Stimulated activated CD8-positive, alpha-beta memory T cell treated with anti-CD3 and anti-CD28 coated beads, Interleukin-2, amount 100 ng/mL, for 1 hour (primary cell): Measurements from ENCODE around the gene OPHN1.

Source experiments
- DNase-seq, 2 donors: peaks; one replicate each; pipeline ENCODE4 v3.0.0-alpha.2; 2020; ENCODE audit warnings: low read depth in 2 of 2

OPHN1 gene

DNA sequence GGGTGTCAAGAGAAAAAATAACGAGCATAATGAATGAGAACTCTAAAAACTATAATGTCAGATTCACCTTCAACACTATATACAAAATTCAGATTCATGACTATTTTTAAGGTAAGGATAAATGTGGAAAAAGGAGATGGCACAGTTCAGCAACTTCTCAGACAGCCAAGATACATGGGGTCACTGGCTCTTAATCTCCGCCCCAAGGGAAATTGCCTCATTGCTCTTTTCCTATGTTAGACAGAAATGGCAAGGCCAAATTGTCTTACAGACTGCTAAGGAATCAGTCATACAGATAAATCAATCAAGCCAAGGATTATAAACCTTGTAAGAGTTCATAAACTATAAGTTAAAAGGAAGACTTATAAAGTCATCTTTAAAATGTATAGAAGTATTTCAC lies 183.4 kb downstream of the OPHN1 start:
- no peak for DNase-seq

DNA sequence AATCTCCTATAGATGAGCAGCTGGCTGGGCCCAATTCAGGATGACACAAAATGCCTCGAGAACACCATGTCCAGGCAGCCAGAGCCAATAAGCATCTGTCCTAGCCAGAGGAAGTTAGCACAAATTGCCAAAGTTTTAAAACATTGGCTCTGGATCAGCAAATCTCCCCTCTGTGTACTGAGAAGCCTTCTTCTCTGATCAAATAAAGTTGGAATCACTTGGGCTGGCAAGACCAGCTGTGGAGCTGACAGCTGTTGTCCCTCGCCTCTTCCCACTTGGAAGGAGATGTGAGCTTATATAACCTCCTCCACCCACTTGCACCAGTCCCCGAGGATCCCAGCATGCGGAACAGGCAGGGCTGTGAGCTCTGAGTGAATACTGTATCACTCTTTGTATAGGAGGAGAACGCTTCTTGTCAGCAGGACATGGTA lies 183.9 kb downstream of the OPHN1 start:
- DNase-seq, result no peak

DNA sequence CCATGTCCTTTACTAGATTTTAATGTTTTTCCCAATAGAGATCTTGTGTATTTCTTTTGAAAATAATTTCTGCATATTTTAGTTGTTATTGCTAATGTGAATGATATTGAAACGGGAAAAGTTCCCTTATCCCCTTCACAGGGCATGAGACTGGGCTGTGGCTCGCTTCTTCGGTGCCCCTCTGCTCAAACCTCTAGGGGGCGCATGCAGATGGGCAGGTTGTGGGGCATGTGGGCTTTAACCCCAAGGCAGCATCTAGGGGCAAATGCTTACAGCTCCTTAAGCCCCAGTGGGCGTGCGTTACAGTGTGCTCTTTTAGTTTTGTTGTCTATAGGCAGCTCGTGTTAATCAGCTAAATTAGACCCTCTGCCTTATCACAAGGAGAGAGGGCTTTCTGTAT lies 194.7 kb downstream of the OPHN1 start:
- DNase-seq, result no peak

DNA sequence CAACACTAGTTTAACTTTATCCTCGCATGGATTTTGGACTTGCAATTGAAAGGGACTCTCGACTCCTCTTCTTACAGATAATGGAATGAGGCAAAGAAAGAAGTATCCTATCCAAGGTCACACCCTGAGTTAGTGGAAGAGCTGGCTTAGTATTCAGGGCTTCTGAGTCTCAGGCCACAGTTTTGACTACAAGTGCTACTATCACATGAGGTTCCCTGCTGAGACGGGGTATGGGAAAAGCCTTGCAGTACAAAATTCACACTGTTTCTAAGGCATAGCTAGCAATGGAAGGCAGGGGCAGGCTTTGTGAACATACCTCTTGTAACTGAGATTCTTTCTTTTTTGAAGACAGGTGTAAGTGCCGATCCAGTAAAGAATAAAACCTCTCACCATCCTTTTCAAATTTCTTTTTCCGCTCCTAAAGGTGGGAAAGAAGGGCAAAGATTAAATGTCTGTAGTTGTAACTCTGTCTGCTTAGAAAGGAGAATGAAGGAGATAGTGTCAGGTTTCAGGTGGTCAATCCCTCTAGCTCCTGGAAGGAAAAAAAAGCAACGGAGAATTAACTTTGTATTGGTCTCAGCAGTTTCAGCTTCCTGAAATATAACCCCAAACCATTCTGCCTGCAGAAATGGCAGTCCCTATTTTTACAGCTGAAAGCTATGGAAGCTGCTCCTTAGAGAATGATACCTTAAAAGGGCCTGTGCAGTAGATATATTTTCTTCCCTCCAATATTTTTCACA lies 199.0 kb downstream of the OPHN1 start:
- DNase-seq, result no peak

DNA sequence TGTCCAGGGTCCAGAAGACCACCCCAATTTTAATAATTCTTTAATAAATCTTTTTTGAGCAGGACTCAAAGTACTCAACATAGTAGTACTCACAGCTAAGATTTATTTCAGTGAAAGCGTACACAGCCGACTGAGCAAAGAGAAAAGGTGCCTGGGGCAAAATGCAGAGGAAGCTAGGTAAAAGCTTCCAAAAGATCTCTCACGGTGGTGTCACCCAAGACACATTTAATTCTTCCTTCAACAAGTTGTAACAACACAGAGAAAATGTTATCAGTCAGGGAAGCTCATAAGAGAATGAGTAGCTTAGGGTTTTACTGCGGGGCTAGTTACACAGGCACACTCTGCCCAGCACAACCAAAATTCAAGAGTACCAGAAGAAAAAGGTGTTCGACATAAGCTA lies 201.1 kb downstream of the OPHN1 start:
- DNase-seq, result no peak

DNA sequence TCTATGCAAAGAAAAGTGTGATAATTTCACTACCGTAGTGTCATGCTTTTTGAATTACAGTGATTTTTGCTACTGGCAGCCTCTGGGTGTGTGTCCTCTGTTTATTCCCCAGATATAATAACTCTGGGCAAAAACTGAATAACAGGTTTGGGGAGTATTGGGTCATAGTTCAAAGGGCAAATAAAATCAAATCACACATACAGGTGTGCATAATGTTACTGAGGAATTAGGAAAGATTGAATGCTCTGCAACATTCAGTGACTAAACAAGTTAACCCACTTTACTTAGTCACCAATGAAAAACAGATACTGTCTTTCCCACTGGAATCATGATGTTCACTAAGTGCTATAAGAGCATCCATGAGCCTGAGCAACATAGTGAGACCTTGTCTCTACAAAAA lies 224.3 kb downstream of the OPHN1 start:
- DNase-seq, result no peak

DNA sequence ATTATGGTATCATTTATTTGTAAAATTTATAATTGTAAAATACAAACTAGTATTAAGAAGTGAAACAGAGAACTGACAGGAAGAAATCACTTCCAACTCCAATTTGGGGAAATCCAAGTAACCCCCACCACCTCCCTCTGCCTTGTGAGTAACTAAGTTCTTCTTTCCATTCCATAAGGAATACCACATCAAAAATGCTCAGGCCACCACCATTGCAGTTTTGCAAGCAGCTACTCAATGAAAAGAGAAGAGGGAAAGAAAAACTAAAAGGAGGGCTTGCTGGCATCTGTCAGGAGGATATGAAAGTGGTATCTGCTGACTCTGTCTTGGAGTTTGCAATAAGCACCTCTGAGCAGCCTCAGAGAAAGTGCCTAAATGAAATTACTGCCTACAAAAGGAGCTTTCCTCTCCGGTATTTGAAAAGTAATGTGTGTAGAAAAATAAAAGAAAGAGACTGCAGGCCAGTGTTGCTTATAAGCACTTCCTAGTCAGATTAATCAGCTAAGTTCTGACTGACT lies 228.7 kb downstream of the OPHN1 start:
- no peak for DNase-seq

DNA sequence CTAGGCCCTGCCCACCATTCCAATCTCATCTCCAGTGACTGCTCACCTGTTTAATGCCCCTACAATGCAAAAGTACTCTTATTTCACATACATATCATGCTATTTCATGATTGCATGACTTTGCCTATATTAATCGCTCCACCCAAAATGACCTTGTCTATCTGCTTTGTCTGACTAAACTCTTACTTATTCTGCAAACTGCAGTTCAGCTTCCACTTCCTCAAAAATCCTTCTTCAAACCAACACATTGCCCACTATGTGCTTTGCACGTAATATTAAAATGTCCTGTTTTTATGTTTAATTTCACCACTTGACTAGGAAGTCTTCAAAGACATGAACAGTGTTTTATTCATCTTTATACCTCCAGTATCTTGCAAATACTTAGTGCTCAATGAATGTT lies 229.6 kb downstream of the OPHN1 start:
- DNase-seq, result no peak

DNA sequence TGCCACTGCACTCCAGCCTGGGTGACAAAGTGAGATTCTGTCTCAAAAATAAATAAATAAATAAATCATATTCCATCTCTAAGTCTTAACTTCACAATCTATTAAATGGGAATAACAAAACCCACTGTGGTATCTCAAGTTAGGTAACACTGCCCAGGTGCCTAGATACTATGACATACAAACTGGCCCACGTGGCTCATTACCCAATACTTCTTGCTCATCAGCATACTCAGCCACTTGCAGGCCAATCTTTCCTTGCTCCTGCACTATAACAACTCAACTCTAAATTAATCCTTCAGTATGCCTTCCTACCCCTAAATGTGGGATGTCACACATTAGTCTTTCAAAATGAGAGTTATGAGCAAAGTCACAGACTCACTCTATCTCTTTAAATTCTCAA lies 230.1 kb downstream of the OPHN1 start:
- DNase-seq, result no peak

DNA sequence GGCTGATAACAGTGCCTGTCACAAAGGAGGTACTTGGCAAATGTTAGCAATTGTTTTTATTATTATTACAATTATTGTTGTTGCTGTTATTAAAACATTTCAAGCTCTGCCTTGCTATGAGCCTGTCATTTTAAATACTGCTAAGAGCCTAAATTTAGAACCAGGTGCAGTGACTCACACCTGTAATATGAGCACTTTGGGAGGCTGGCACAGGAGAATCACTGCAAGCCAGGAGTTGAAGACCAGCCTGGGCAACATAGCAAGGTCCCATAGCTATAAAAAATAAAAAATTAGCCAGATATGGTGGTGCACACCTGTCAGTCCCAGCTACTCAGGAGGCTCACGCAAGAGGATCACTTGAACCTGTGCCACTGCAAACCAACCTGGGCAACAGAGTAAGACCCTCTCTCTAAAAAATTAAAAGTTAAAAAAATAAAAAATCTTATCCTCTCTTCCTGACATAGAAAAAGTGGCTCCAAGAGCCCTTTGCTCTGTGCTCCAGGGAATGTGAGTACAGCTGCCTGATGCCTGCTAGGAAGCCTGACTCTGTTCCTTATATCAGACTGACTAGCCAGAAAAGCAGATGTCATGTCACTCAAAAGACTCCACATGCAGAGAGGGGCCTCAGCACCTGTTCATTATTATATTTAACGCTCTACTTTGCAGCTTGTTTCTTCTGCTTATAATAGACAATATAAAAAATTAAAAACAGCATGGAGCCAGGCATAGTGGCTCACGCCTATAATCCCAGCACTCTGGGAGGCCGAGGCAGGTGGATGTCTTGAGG lies 234.0 kb downstream of the OPHN1 start:
- DNase-seq, result no peak

DNA sequence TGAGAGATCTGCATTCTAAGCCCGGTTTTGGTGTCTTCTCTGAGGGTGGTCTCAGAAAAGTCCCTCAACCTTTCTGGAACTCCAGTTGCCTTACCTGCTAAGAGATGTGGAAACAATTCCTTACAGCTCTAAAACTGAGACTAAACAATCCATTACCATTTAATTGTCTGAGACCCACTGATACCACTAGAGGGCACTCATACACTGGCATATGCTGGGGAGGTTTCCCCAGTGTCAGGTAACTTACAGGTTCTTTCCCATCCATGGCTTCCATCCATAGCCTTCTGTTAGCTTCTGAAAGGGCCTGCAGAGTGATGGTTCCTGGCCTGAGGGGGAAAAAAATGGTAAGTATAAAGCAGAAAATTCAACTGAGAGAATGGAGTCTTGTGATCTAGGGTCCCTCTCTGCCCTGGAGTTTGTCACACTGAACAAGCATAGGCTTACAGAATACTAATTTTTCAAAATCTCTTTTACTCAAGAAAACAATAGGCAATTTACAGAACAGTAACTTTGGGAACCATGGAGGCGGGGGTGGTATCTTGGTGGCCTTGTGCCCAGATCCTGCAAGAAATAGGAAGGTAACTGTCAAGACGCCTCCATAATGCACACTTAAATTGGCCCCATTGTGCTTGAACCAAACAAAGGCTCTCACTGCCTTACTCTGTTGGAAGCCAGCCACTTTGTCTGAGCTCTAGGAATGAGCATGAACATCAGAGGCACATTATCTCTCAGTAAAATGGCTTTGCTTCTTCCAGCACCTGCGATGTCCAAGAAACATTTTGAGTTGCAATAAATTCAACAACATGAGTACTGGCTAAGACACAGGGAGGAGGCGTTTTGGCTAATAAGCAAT lies 236.1 kb downstream of the OPHN1 start:
- DNase-seq, result no peak

DNA sequence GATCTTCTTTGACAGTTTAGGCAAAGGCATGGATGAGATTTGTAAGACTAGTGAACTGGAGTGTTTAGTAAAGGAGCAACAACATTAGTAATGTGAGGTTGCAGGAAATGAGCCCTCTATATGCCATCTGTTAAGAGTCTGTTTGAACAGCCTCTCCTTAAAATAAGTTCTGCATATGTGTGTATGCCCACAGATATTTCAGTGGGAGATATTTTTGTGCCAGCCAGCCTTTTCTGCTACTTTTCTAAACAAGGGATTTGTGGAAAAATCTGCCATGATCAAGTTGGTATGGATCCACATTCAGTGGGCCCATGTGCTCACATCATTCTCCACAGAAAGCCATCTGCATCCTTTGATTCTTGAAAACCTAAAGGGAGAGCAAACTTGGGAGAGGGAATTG lies 237.7 kb downstream of the OPHN1 start:
- no peak for DNase-seq

DNA sequence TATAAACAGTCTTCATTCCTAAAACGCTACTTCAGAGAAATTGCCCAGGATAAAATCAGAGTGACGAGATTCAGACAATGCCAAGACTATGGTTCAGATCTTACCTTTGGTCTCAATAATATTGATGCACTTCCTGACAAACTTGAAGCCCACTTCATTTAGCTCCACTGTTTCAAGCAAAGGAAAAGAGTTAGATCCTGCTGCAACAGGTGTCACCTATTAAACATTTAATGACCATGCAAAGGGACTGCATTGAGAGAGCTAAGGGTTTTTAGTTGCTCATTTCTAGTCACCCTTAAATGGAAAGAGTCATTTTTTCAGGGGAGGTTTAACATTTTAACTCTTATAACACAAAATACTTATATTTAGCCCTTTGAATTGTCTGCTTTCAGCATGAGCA lies 239.5 kb downstream of the OPHN1 start:
- DNase-seq, result no peak

DNA sequence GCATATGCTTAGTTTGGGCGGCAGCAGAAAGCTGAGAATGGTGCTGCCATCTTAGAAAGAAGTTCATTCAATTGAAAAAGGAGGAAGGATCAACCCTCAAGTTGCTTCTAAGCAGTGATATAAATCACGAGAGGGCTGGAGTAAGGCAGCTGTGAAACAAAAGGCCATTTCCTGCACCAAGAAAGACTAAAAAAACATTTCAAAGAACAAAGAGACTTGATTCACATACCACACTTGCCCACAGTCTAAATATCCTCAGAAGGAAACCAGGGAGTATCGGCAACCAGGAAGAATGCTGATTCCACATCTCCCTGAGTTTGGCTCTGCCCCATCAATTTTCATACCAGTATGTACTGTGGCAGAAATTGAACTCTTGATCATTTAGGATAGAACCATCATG lies 240.1 kb downstream of the OPHN1 start:
- no peak for DNase-seq

DNA sequence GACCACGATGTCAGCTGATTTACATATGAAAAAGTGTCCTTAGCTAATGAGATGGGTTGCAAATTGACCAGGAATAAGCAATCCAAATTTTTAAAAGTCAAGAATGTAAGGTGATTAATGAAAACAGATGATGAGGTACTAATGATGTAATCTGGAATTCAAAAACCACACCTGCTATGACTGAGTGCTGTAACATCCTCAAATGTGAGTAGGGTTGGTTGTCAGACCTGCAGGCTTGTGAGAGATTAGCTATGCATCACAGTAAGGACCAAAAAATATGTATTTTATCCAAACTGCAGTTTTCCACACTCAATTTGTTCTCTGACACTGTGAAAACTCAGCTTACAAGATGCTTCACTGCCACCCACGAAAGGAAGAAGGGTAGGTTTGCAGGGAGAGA lies 242.5 kb downstream of the OPHN1 start:
- no peak for DNase-seq

DNA sequence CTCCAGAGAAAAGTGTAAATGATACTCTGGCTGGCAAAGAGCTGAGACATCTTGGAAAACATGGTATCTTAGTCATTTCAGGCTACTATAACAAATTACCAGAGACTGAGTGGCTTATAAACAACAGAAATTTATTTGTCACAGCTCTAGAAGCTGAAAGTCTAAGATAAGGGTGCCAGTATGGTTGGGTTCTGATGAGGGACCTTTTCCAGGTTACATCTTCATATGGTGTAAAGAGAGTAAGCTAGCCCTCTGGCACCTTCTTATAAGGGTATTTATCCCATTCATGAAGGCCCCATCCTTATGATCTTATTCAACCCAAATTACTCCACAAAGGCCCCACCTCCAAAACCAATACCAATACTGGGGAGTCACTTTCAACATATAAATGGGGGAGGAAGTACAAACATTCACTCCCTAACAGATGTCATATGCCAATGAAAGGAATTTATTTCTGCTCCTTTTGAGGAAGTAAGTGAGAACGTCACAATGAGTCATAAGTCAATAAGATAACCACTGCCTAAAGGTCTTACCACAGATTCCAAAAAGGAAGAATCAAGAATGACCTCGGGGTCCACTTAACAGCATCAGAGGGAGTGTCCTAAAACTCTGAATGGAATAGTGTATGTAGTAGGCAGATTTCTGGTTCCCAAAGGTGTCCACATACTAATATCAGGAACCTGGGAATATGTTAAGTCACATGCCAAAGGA lies 246.6 kb downstream of the OPHN1 start:
- DNase-seq, result no peak

DNA sequence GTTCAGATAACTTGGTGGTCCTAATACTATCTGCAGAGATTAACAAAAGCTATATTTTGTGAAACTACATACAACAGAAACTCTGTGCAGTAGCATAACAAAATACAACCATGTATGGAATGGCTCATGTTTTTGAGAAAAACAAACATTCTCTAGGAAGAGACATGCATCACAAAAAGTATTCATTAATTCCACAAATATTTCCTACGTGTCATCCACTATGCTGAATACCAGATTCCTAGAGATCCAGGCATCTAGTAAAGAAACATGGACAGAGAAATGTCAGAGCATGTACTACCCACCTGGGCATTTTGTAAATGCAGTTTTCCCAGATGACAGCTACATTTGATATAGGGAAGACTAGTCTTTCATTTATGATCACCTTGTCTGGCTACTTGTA lies 248.1 kb downstream of the OPHN1 start:
- no peak for DNase-seq

DNA sequence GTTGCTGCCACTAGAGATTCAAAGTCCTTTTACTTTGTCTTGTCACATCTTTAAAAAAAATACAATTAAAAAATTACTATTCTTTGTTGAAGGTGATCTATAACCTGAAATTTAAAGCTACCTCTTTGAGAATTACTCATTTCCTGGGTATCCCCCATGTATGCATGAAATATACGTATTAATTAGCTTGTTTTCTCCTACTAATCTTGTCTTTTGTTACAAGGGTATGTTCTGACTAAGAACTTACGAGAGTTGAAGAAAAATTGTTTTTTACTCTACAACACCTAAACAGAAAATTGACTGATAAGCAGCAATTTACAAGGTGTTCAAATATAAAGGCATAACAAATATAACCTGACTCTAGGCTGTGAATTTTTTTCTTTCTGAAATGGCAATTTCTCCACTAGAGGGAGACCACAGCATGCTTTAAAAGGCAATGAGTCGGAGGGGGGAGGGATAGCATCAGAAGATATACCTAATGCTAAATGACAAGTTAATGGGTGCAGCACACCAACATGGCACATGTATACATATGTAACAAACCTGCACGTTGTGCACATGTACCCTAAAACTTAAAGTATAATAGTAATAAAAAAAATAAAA lies 249.6 kb downstream of the OPHN1 start:
- no peak for DNase-seq

DNA sequence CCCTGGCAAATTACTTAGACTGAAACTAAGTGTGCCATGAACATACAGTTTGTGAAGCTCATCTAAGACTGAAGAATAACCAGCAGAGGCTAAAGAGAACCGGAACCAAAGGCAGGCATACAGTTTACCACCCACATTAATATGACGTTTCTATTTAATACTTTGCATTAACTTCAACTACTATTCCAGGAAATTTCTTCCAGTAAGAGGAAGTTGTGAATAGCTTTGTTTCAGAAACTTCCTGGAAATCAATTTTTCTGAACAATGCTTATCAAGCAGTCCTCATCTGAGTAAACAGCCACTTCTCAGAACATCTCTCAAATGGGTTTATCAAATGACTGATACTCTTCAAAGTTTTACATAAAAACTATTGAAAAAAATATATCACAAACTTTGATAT lies 252.7 kb downstream of the OPHN1 start:
- DNase-seq, result no peak

DNA sequence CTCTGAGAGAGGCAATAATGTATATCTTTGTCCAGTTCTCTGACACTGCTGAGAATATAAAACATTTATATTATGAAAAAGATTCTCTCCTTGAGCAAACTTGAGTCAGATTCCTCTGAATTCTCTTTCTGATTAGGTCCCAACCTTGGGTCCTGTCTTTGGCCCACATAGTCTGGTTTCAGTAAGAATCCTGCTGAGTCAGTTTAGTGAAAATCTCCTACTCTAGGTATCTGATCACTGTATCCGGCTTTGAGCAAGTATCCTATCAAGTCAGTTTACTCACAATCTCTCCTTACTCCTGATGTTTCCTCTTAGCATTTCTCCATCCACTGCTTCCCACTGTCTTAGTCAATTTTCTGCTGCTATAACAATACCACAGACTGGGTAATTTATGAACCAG lies 253.9 kb downstream of the OPHN1 start:
- no peak for DNase-seq

DNA sequence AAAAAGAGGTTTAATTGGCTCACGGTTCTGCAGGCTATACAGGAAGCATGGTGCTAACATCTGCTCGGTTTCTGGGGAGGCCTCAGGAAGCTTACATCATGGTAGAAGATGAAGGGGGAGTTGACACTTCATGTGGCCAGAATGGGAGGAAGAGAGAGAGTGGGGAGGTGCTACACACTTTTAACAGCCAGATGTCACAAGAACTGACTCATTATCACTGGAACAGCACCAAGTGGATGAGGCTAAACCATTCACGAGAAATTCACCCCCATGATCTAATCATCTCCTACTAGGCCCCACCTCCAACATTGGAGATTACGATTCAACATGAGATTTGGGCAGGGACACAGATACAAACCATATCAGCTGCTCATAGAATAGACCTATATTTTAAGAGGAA lies 255.8 kb downstream of the OPHN1 start:
- DNase-seq, result no peak
